BJ (cell line): ENCODE results near the gene RNF38. TPM values are rescaled to one million over a fixed set of nuclear protein-coding genes. Genes with fewer than 3 reads are reported as not detected.

Experiments
- CTCF ChIA-PET: fragments of 350-600 bp; formaldehyde crosslinking; extraction: SDS; loops from one replicate; lab custom pipeline; 2021; ENCODE audit warnings: antibody characterized with exemption, inconsistent platforms; lab: Yijun Ruan, JAX
- POLR2A ChIA-PET: fragments of 300-600 bp; sonication (Branson Sonifier 250); formaldehyde crosslinking; extraction: SDS; loops from one replicate; lab custom pipeline; 2021; ENCODE audit warnings: antibody characterized with exemption; lab: Charles Lee
- DNase-seq: peaks from one replicate; pipeline ENCODE4 v3.0.0-alpha.2; 2011; ENCODE audit warnings: low read depth
- H3K27me3 ChIP-seq: 2 replicates; pipeline ENCODE4 v1.6.0; 2011; ENCODE audit warnings: low read length; ENCODE audit not compliant: control insufficient read depth, insufficient read depth
- H3K36me3 ChIP-seq: 2 replicates; pipeline ENCODE4 v1.5.1; 2011; ENCODE audit warnings: low read length; ENCODE audit not compliant: control insufficient read depth, insufficient read depth
- H3K4me3 ChIP-seq: 2 replicates; pipeline ENCODE4 v1.5.1; 2011; ENCODE audit warnings: low read depth, mild to moderate bottlenecking, control low read depth, low read length
- CTCF ChIP-seq: IDR thresholded peaks from 2 replicates; pipeline ENCODE4 v1.5.1; 2011; ENCODE audit warnings: low read depth, mild to moderate bottlenecking, control low read depth, inconsistent platforms, low read length, moderate library complexity; ENCODE audit not compliant: insufficient read depth
- polyA plus RNA-seq: library from polyadenylated mRNA; depleted of rRNA; stranded (reverse); fragments of >200 nt; gene quantifications from 2 replicates; pipeline ENCODE4 v1.2.3, GENCODE V29; 2011

Gene RNF38
- polyA plus RNA-seq, 1 experiment = 20.0 TPM

- no peaks in the 10 kb centered on the region for H3K36me3 ChIP-seq
- no peak for DNase-seq
- no peak overlapping the region for H3K4me3 ChIP-seq
- peak; percentile 90 for TF ChIP-seq CTCF
- POLR2A ChIA-PET = no interaction called here
- H3K27me3 ChIP-seq = no peaks in the 10 kb centered on the region
- CTCF ChIA-PET = interaction anchor here (0.6 to 3.7 kb wide), 39 partner anchors 10 to 468 kb away, joined by 3 to 93 read pairs (median 5); no protein-coding TSS in a partner anchor
Measured at GRCh38 chr9:36407122-36407723, 7.2 kb upstream of the RNF38 start.

GRCh38 chr9:36402536-36402935 is 2.5 kb upstream of the RNF38 start:
- CTCF ChIA-PET = interaction anchor here (0.5 to 1.9 kb wide), 3 partner anchors 70 to 154 kb away, joined by 3 to 10 read pairs (median 4); no protein-coding TSS in a partner anchor
- TF ChIP-seq CTCF = no peak
- H3K36me3 ChIP-seq = no peaks in the 10 kb centered on the region
- DNase-seq = no peak
- no peaks in the 10 kb centered on the region for H3K27me3 ChIP-seq
- H3K4me3 ChIP-seq = no peak overlapping the region
- POLR2A ChIA-PET = interaction anchor here (0.5 kb wide), 1 partner anchor 645 kb away, joined by 7 read pairs; no protein-coding TSS in a partner anchor

DNA sequence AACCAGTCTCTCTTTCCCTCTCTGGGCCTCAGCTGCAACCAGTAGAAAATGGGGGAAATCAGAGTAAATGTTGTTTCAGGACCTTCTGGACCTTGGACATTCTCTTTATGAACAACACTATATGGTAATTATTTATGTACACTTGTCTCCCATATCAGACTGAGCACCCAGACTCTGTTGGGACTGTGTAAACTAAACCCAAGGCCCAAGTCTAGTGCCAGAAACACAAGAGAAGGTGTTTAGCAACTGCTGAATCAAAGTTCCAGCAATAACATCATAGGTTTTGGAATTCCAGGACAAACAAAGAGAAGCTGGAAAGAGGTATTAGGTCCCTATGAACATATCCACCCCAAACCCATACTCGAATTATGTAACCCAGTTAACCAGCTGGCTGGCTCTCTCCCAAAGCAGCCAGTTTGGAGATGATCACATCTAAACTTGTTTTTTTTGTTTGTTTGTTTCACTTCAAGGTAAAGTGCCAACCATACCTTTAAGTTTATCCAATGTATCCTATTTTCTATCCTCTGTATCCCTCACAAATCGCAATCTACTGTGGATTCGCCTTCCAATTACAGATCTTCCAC is 1.9 kb upstream of the RNF38 start:
- CTCF ChIA-PET = interaction anchor here (0.6 to 0.7 kb wide), 2 partner anchors 153 to 154 kb away, joined by 3 to 6 read pairs; no protein-coding TSS in a partner anchor

DNA sequence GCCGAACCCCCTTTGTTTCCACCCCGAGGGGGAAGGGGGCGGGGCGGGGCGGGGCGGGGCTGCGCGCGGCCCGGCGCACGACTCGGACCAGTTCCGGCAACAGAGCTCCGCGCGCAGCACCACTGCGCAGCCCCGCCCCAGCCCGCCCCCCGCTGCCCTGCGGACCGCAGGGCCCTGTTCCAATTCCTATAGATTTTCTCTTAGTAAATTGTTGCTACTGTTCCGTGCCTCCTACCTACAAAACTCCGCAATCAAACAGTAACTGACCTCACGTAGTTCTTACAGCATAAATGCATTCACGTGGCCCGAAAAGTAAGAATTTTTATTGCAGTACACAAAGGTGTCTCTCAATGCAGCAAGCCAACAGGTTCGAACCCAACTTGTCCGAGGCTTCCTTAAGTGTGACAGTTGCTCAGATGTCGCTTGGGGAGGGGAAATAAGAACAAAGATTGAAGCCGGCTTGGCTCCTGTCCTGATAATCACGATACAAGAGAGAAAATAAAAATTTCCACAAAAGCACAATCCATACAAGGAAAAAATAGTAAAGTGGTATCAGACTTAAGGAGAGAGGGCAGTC is 1.2 kb upstream of the RNF38 start:
- POLR2A ChIA-PET = no interaction called here
- no peak for DNase-seq
- Histone ChIP-seq H3K36me3 (no peaks in the 10 kb centered on the region), H3K4me3 (peak overlapping the region; percentile 94), H3K27me3 (no peaks in the 10 kb centered on the region)
- CTCF ChIA-PET = interaction anchor here (0.7 to 1.1 kb wide), 2 partner anchors 113 to 154 kb away, joined by 3 to 6 read pairs; no protein-coding TSS in a partner anchor
- no peak for TF ChIP-seq CTCF

More for the DNA sequence above, 1.9 kb upstream of the RNF38 start:
- no peaks in the 10 kb centered on the region for H3K36me3 ChIP-seq
- no peak for TF ChIP-seq CTCF
- H3K4me3 ChIP-seq = no peak overlapping the region
- no peak for DNase-seq
- POLR2A ChIA-PET = no interaction called here
- no peaks in the 10 kb centered on the region for H3K27me3 ChIP-seq
